IPS-20b (cell line): ENCODE measurements around the gene PCDHGA1.
"Not testable (repeated sequence)": the region's sequence is repeated elsewhere in the genome, so short reads cannot be mapped to it uniquely, and the experiment has no call there.

Experiments
- H3K27ac ChIP-seq: one replicate; pipeline ENCODE4 v1.5.1; 2013; ENCODE audit warnings: low read length
- H3K27me3 ChIP-seq: 2 replicates; pipeline ENCODE4 v1.6.1; 2013; ENCODE audit warnings: mild to moderate bottlenecking, low read length, inconsistent platforms; ENCODE audit not compliant: insufficient read depth
- H3K36me3 ChIP-seq: 2 replicates; pipeline ENCODE4 v1.6.1; 2013; ENCODE audit warnings: low read depth, mild to moderate bottlenecking, inconsistent platforms, low read length, moderate library complexity; ENCODE audit not compliant: insufficient read depth
- H3K4me1 ChIP-seq: 2 replicates; pipeline ENCODE4 v1.6.1; 2013; ENCODE audit warnings: mild to moderate bottlenecking, control low read depth, inconsistent platforms, low read length, moderate library complexity; ENCODE audit not compliant: insufficient read depth
- H3K4me3 ChIP-seq: 2 replicates; pipeline ENCODE4 v1.5.1; 2013; ENCODE audit warnings: mild to moderate bottlenecking, low read length, inconsistent platforms
- H3K9ac ChIP-seq: 2 replicates; pipeline ENCODE4 v1.6.1; 2013; ENCODE audit warnings: low read depth, mild to moderate bottlenecking, inconsistent platforms, low read length, moderate library complexity
- H3K9me3 ChIP-seq: 2 replicates; pipeline ENCODE4 v1.6.1; 2013; ENCODE audit warnings: mild to moderate bottlenecking, low read depth, low read length, inconsistent platforms; ENCODE audit not compliant: insufficient read depth

The PCDHGA1 gene

GRCh38 chr5:141420855-141421488 lies 90.7 kb downstream of the PCDHGA1 start, which contains the start of gene PCDHGA11:
TSS of gene PCDHGA11 (plus strand) at chr5:141421051. CDS start at chr5:141421228, 177 bp downstream.
- peaks cover 69% of the 10 kb centered on the region for H3K9me3 ChIP-seq
- peaks cover 28% of the 10 kb centered on the region; the same call in 1 of the 2 replicates for H3K36me3 ChIP-seq
- H3K27me3 ChIP-seq: peaks cover 13% of the 10 kb centered on the region
- H3K4me3 ChIP-seq: peak within 1 kb of the TSS; percentile 8; the same call in 1 of the 2 replicates
- no peak within 1 kb of the TSS for H3K9ac ChIP-seq
- H3K4me1 ChIP-seq: no peaks in the 10 kb centered on the region
- no peak within 1 kb of the TSS for H3K27ac ChIP-seq

GRCh38 chr5:141421489-141421855 lies 91.2 kb downstream of the PCDHGA1 start:
- peak overlapping the region; percentile 5; the same call in 1 of the 2 replicates for H3K4me3 ChIP-seq
- no peaks in the 10 kb centered on the region for H3K4me1 ChIP-seq
- H3K27ac ChIP-seq: no peak overlapping the region
- H3K9me3 ChIP-seq: peaks cover 74% of the 10 kb centered on the region
- peaks cover 32% of the 10 kb centered on the region; the same call in 1 of the 2 replicates for H3K36me3 ChIP-seq
- peaks cover 13% of the 10 kb centered on the region for H3K27me3 ChIP-seq
- H3K9ac ChIP-seq: no peak overlapping the region

GRCh38 chr5:141422742-141423291 lies 92.5 kb downstream of the PCDHGA1 start:
- Histone ChIP-seq H3K9ac (no peak overlapping the region), H3K9me3 (peaks cover 87% of the 10 kb centered on the region), H3K4me3 (no peak overlapping the region), H3K27ac (no peak overlapping the region), H3K36me3 (peaks cover 32% of the 10 kb centered on the region; the same call in 1 of the 2 replicates), H3K4me1 (no peaks in the 10 kb centered on the region), H3K27me3 (peaks cover 13% of the 10 kb centered on the region)

GRCh38 chr5:141427783-141428426 lies 97.6 kb downstream of the PCDHGA1 start:
- Histone ChIP-seq H3K9ac (no peak overlapping the region), H3K27me3 (no peaks in the 10 kb centered on the region), H3K4me3 (no peak overlapping the region), H3K4me1 (no peaks in the 10 kb centered on the region), H3K36me3 (peaks cover 12% of the 10 kb centered on the region; the same call in 1 of the 2 replicates), H3K27ac (no peak overlapping the region), H3K9me3 (peaks cover 79% of the 10 kb centered on the region)

- H3K4me3 ChIP-seq: no peak within 1 kb of the TSS
- no peak within 1 kb of the TSS for H3K9ac ChIP-seq
- H3K4me1 ChIP-seq: no peaks in the 10 kb centered on the region
- H3K27me3 ChIP-seq: no peaks in the 10 kb centered on the region
- peaks cover 61% of the 10 kb centered on the region for H3K9me3 ChIP-seq
- no peak within 1 kb of the TSS for H3K27ac ChIP-seq
- peaks cover 12% of the 10 kb centered on the region; the same call in 1 of the 2 replicates for H3K36me3 ChIP-seq
These were observed 100.2 kb downstream of the PCDHGA1 start, which contains the start of gene PCDHGA12 for GRCh38 chr5:141430332-141431113. TSS of gene PCDHGA12 (plus strand) at chr5:141430507. CDS start at chr5:141430760, 253 bp downstream.

- no peaks in the 10 kb centered on the region for H3K4me1 ChIP-seq
- H3K9ac ChIP-seq: no peak overlapping the region
- peaks cover 53% of the 10 kb centered on the region for H3K9me3 ChIP-seq
- H3K4me3 ChIP-seq: no peak overlapping the region
- no peak overlapping the region for H3K27ac ChIP-seq
- peaks cover 7% of the 10 kb centered on the region; the same call in 1 of the 2 replicates for H3K36me3 ChIP-seq
- no peaks in the 10 kb centered on the region for H3K27me3 ChIP-seq
These were observed 101.0 kb downstream of the PCDHGA1 start for GRCh38 chr5:141431286-141431685.

GRCh38 chr5:141432308-141432707 lies 102.0 kb downstream of the PCDHGA1 start:
- H3K27me3 ChIP-seq, H3K27ac ChIP-seq, H3K9ac ChIP-seq, H3K4me1 ChIP-seq, H3K36me3 ChIP-seq, H3K4me3 ChIP-seq: not testable (repeated sequence)
- H3K9me3 ChIP-seq: peaks cover 43% of the 10 kb centered on the region

- not testable (repeated sequence) for H3K4me3 ChIP-seq, H3K9ac ChIP-seq, H3K27ac ChIP-seq, H3K36me3 ChIP-seq, H3K4me1 ChIP-seq, H3K27me3 ChIP-seq
- peaks cover 39% of the 10 kb centered on the region for H3K9me3 ChIP-seq
These were observed 102.4 kb downstream of the PCDHGA1 start for GRCh38 chr5:141432726-141433125.

GRCh38 chr5:141434006-141434405 lies 103.7 kb downstream of the PCDHGA1 start:
- no peak overlapping the region for H3K9ac ChIP-seq
- no peaks in the 10 kb centered on the region for H3K27me3 ChIP-seq
- H3K27ac ChIP-seq: no peak overlapping the region
- H3K4me1 ChIP-seq: no peaks in the 10 kb centered on the region
- peaks cover 6% of the 10 kb centered on the region; the same call in 1 of the 2 replicates for H3K36me3 ChIP-seq
- no peak overlapping the region for H3K4me3 ChIP-seq
- H3K9me3 ChIP-seq: peaks cover 27% of the 10 kb centered on the region

- Histone ChIP-seq H3K27me3 (no peaks in the 10 kb centered on the region), H3K36me3 (no peaks in the 10 kb centered on the region), H3K4me1 (no peaks in the 10 kb centered on the region), H3K4me3 (no peak overlapping the region), H3K9me3 (peaks cover under 1% of the 10 kb centered on the region), H3K27ac (no peak overlapping the region), H3K9ac (no peak overlapping the region)
These were observed 106.9 kb downstream of the PCDHGA1 start for GRCh38 chr5:141437221-141437620.

- H3K9me3 ChIP-seq: no peaks in the 10 kb centered on the region
- no peak overlapping the region for H3K9ac ChIP-seq
- no peaks in the 10 kb centered on the region for H3K36me3 ChIP-seq
- no peak overlapping the region for H3K4me3 ChIP-seq
- no peaks in the 10 kb centered on the region for H3K27me3 ChIP-seq
- no peak overlapping the region for H3K27ac ChIP-seq
- no peaks in the 10 kb centered on the region for H3K4me1 ChIP-seq
These were observed 109.3 kb downstream of the PCDHGA1 start for GRCh38 chr5:141439411-141440141.
